Measurements from ENCODE around the gene RPUSD1.

RPUSD1 gene

DNA sequence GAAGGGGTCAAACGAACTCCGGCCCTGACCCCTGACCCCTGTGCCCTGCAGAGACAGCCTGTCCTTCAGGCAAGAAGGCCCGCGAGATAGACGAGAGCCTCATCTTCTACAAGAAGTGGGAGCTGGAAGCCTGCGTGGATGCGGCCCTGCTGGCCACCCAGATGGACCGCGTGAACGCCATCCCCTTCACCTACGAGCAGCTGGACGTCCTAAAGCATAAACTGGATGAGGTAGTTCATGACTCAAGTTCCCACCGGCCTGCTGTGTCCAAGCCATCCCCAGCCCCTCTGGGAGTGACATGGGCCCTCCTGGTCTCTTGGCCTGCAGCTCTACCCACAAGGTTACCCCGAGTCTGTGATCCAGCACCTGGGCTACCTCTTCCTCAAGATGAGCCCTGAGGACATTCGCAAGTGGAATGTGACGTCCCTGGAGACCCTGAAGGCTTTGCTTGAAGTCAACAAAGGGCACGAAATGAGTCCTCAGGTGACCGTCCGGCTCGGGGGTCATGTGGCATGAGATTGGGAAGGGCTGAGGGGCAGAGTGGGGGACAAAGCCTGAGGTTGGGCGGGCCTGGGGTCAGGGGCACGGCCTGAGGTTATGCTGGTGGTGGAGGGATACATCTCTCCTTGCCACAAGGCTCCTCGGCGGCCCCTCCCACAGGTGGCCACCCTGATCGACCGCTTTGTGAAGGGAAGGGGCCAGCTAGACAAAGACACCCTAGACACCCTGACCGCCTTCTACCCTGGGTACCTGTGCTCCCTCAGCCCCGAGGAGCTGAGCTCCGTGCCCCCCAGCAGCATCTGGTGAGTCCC is 22.0 kb downstream of the RPUSD1 start:
- TF ChIP-seq, protein P1, sequence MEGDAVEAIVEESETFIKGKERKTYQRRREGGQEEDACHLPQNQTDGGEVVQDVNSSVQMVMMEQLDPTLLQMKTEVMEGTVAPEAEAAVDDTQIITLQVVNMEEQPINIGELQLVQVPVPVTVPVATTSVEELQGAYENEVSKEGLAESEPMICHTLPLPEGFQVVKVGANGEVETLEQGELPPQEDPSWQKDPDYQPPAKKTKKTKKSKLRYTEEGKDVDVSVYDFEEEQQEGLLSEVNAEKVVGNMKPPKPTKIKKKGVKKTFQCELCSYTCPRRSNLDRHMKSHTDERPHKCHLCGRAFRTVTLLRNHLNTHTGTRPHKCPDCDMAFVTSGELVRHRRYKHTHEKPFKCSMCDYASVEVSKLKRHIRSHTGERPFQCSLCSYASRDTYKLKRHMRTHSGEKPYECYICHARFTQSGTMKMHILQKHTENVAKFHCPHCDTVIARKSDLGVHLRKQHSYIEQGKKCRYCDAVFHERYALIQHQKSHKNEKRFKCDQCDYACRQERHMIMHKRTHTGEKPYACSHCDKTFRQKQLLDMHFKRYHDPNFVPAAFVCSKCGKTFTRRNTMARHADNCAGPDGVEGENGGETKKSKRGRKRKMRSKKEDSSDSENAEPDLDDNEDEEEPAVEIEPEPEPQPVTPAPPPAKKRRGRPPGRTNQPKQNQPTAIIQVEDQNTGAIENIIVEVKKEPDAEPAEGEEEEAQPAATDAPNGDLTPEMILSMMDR (IDR thresholded peaks at IDR 0.05), result no peak
- H3K27me3 Mint-ChIP-seq (ENCODE audit: low read depth, poor library complexity), result no peaks in the 10 kb centered on the region
- DNase-seq, result no peak
- no peaks in the 10 kb centered on the region for H3K36me3 Mint-ChIP-seq (ENCODE audit: low read depth)
- peaks cover 14% of the 10 kb centered on the region for H3K4me1 Mint-ChIP-seq
- no peaks in the 10 kb centered on the region for H3K9me3 Mint-ChIP-seq
- H3K4me3 Mint-ChIP-seq, result no peak overlapping the region
- no peak overlapping the region for H3K27ac Mint-ChIP-seq

DNA sequence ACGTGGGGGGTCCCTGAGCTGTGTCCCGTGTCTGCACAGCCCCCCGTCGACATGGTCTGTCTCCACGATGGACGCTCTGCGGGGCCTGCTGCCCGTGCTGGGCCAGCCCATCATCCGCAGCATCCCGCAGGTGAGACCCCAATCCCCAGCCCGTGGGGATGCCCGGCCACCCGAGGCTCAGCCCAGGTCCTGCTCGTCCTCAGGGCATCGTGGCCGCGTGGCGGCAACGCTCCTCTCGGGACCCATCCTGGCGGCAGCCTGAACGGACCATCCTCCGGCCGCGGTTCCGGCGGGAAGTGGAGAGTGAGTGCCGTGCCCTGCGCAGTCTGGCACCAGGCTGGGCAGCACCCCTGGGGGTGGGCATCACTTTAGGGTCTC is 22.7 kb downstream of the RPUSD1 start:
- no peak for DNase-seq
- no peak overlapping the region for H3K4me3 Mint-ChIP-seq
- H3K9me3 Mint-ChIP-seq, result no peaks in the 10 kb centered on the region
- no peak overlapping the region for H3K27ac Mint-ChIP-seq
- no peaks in the 10 kb centered on the region for H3K36me3 Mint-ChIP-seq (ENCODE audit: low read depth)
- no peaks in the 10 kb centered on the region for H3K27me3 Mint-ChIP-seq (ENCODE audit: low read depth, poor library complexity)
- H3K4me1 Mint-ChIP-seq, result peaks cover 15% of the 10 kb centered on the region
- TF ChIP-seq, protein P1 (IDR thresholded peaks at IDR 0.05), result no peak

DNA sequence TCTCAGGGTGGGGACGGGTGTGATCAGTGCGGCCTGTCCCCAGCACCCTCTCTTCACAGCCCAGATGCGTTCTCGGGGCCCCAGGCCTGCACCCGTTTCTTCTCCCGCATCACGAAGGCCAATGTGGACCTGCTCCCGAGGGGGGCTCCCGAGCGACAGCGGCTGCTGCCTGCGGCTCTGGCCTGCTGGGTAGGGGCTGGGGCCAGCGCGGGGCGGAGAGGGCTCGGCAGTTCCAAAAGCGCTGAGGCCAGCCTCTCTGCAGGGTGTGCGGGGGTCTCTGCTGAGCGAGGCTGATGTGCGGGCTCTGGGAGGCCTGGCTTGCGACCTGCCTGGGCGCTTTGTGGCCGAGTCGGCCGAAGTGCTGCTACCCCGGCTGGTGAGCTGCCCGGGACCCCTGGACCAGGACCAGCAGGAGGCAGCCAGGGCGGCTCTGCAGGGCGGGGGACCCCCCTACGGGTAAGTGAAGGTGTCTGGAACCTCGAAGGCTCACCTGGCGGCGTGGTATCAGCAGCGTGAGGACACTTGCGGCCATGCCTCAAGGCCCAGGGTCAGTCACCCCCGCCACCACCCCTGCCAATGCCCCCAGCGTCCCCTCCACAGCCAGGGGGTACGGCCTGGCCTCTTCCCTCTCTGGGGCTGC is 23.2 kb downstream of the RPUSD1 start:
- no peak for DNase-seq
- Mint-ChIP-seq H3K27ac (no peak overlapping the region), H3K27me3 (ENCODE audit: low read depth, poor library complexity) (no peaks in the 10 kb centered on the region), H3K4me3 (no peak overlapping the region), H3K36me3 (ENCODE audit: low read depth) (no peaks in the 10 kb centered on the region), H3K9me3 (no peaks in the 10 kb centered on the region), H3K4me1 (peaks cover 17% of the 10 kb centered on the region)
- TF ChIP-seq, protein P1 (IDR thresholded peaks at IDR 0.05), result no peak

DNA sequence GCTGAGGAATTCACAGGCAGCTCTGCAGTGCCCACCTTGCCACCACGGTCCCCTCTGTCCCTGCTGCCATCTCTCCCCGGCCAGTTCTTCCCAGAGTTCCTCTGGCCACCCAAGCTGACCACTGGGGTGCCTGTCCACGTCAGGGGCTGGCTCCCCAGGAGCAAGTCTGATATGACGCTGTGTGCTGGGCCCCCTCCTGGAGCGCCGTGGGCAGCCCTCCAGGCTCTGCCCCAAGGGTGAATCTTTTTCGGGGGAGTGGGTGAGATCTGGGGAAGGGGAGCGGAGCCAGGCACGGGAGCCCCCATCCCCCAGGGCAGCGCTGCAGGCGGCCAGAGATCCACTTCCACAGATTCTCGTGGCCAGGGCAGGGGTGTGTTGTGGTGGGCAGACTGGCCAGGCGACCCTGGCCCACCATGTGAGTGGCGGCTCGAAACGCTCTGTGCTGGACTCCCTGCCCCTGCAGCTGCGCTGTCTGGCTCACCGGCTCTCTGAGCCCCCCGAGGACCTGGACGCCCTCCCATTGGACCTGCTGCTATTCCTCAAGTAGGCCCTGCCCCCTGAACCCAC is 23.9 kb downstream of the RPUSD1 start:
- no peak overlapping the region for H3K4me3 Mint-ChIP-seq
- no peaks in the 10 kb centered on the region for H3K36me3 Mint-ChIP-seq (ENCODE audit: low read depth)
- H3K27ac Mint-ChIP-seq, result no peak overlapping the region
- no peaks in the 10 kb centered on the region for H3K9me3 Mint-ChIP-seq
- H3K27me3 Mint-ChIP-seq (ENCODE audit: low read depth, poor library complexity), result no peaks in the 10 kb centered on the region
- H3K4me1 Mint-ChIP-seq, result peaks cover 23% of the 10 kb centered on the region
- no peak for DNase-seq
- TF ChIP-seq, protein P1 (IDR thresholded peaks at IDR 0.05), result no peak

DNA sequence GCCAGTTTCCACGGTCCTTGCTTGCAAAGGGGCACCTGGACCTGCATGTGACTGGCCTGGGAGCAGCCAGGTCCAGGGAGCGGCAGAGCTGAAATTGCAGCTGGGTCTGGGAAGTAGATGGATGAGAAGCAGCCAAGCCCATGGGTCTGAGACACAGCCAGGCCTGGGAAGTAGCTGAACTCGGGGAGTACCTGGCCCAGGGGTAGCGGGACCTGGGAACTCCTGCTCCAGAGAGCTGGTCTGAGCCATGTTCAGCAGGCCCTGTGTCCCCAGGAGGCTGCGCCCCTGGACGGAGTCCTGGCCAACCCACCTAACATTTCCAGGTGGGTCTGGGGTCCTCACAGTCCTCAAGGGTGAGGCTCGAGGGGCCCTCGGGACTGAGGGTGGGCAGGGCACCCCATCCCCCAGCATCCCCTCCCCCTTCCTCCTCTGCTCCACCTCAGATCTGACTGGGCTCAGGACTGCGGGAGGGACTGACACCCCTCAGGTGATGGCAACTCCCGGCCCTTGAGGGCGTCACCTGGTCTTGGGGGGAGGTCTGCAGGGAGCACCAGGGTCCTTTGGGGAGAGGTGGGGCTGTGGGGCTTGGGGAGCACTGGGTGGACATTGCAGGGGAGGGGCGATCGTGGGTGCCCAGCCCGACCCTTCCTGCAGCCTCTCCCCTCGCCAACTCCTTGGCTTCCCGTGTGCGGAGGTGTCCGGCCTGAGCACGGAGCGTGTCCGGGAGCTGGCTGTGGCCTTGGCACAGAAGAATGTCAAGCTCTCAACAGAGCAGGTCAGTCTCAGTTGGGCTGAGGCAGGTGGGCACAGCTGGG is 24.6 kb downstream of the RPUSD1 start:
- TF ChIP-seq, protein P1 (IDR thresholded peaks at IDR 0.05), result no peak
- DNase-seq, result no peak
- peaks cover 23% of the 10 kb centered on the region for H3K4me1 Mint-ChIP-seq
- H3K27ac Mint-ChIP-seq, result no peak overlapping the region
- H3K9me3 Mint-ChIP-seq, result no peaks in the 10 kb centered on the region
- H3K36me3 Mint-ChIP-seq (ENCODE audit: low read depth), result no peaks in the 10 kb centered on the region
- H3K4me3 Mint-ChIP-seq, result no peak overlapping the region
- no peaks in the 10 kb centered on the region for H3K27me3 Mint-ChIP-seq (ENCODE audit: low read depth, poor library complexity)

Measured in nephron progenitor cell (in vitro differentiated cells).